WI38 (cell line): ENCODE data around the gene TTC31.

Experiments
- H3K4me3 ChIP-seq: 2 replicates; pipeline ENCODE4 v1.5.1; 2011; ENCODE audit warnings: low read depth, mild to moderate bottlenecking, control low read depth, low read length
- TF ChIP-seq, protein P1 (sequence below): IDR thresholded peaks from 2 replicates; pipeline ENCODE4 v1.5.1; 2012; ENCODE audit warnings: low read depth, mild to moderate bottlenecking, control low read depth, low read length

TTC31 gene

DNA sequence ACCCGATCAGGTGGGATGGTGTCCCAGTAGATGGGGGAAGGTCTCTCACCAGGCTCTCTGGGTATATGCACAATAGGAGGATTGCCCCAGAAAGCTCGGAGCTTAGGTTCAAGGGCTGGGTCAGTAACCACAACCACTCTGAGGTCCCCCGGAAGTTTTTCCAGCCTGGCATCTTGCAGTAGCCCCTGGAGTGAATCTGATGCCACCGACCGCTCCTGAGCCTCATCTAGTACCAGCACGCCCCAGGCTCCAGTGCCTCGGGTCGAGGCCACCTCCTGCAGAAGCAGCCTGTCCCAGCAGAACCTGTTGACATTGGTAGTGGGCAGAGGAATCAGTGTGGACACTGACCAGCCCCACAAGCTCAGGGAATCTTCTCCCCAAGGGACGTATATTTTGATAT is 41.1 kb downstream of the TTC31 start:
- TF ChIP-seq, protein P1, sequence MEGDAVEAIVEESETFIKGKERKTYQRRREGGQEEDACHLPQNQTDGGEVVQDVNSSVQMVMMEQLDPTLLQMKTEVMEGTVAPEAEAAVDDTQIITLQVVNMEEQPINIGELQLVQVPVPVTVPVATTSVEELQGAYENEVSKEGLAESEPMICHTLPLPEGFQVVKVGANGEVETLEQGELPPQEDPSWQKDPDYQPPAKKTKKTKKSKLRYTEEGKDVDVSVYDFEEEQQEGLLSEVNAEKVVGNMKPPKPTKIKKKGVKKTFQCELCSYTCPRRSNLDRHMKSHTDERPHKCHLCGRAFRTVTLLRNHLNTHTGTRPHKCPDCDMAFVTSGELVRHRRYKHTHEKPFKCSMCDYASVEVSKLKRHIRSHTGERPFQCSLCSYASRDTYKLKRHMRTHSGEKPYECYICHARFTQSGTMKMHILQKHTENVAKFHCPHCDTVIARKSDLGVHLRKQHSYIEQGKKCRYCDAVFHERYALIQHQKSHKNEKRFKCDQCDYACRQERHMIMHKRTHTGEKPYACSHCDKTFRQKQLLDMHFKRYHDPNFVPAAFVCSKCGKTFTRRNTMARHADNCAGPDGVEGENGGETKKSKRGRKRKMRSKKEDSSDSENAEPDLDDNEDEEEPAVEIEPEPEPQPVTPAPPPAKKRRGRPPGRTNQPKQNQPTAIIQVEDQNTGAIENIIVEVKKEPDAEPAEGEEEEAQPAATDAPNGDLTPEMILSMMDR: no peak
- H3K4me3 ChIP-seq: no peak overlapping the region

DNA sequence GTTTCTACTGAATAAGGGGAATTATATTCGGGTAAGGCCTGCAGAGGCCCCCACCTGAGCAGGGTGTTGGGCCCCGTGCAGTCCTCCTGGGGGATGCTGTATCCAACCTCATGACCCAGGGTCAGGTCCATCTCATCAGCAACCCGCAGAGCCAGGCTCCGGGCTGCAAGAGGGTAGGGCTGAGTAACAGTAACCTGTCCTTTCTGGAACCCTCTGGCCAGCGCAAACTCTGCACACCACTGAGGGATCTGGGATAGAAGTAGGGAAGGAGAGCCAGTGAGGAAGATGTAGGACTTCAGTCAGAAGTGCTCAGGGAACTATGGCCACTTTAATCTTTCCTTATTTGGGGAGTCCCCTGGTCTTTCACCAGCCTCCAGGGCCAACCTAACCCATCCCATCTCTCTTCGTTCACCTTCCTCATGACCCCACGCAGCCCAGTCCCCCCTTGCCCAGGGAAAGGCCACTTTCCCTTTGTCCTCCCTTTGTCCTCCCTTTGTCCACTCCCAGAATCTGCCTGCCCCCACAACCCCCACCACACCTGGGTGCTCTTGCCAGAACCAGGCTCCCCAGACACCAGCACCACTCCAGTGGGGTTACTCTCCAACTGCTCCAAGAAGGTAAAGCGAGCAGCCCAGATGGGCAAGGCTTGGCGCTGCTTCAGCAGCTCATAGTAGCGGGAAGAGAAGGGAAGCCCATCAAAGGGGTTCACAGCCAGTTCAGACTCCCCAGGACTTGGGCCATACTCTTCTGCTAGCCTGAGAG is 42.3 kb downstream of the TTC31 start:
- TF ChIP-seq, protein P1: no peak
- no peak overlapping the region for H3K4me3 ChIP-seq

DNA sequence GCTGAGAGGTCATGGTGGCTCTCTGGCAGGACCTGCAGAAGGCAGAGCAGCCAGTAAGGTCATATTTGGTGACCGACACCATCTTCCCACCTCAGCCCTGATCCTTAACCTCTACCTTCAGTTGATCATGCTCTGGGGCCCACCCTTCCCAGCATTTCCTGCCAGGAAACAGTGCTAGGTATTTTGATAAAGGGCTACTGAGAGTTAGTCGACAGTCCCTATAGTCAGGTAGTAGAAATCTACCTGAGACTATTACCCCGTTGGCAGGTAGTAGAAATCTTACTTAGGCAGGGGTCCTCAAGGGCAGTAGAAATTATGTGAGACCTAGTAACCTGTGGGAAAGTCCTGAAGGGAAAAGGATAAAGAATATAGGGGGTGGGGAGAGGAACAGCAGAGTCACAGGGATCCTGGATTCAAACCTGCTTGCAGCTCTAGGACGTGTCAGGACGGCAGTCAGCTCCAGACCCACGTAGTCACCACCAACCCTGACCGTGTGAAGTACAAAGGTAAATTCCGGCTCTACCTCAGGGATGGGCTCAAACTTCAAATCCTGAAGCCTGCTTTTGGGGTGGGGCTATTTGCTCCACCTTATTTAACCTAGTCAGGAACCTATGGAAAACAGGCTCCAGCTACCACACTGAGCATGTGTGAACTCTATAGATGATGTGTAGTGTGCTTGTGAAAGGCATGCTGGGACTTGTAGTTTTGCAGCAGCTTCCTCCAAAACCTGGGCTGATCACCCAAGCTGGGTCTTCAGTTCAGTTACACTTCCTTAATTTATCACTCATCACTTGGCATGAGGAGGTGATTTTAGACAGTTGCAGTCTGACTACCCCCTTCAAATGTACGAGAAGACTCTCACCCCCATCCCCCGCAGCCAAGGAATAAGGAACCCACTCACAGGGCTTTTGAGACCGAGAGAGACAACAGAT is 43.1 kb downstream of the TTC31 start, which contains the start of gene DQX1:
DQX1 (minus strand) TSS at position 515 of the 932 bp plus-strand sequence; CDS start at position 13, 502 bp downstream.
- H3K4me3 ChIP-seq: no peak within 1 kb of the TSS
- TF ChIP-seq, protein P1: no peak

DNA sequence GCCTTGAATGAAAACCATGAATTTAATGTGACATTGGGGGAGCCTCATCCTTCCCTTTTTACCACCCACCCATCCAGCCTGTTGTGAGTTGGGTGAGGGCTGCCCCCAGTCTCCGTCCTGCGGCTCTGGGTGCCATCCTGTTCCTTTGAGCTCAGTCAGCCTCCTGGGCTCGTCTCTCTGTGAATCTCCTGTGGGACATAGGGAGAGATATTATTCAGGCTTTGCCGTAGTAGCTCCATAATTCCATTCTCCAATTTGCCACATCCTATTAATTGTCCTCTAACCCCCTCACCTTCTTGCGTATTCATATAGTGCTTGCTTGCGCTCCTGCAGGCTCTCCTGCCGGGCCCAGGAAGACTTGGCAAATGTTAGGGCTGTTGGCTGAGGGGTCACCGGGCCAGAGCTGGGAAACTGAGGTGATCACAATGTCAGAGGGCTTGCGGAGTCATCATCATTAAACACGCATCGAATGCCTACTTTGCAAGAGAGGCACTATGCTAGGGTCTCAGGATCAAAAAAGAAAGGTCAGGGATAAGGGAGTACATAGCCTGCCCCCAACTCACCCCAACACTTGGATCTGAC is 43.9 kb downstream of the TTC31 start:
- H3K4me3 ChIP-seq: no peak overlapping the region

DNA sequence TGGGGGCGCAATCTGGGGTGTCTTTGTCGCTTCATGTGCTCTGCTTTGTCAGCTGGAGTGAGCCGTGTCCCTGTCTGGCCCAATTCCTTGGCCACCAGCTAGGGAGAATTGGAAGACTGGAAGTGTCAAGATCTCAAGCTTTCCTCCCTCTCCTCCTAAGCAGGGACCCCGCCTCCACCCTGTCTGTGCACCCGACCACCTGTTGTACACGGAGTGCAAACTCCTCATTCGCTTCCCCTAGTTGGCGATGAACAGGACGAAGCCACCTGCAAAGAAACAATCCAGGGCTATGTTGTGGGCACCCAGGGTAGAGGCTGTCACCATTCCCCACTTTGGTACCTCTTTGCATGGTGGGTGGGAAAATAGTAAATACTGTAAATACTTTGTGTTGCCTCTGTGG is 44.9 kb downstream of the TTC31 start:
- no peak overlapping the region for H3K4me3 ChIP-seq

More for the DNA sequence above, 43.9 kb downstream of the TTC31 start:
- TF ChIP-seq, protein P1: no peak

DNA sequence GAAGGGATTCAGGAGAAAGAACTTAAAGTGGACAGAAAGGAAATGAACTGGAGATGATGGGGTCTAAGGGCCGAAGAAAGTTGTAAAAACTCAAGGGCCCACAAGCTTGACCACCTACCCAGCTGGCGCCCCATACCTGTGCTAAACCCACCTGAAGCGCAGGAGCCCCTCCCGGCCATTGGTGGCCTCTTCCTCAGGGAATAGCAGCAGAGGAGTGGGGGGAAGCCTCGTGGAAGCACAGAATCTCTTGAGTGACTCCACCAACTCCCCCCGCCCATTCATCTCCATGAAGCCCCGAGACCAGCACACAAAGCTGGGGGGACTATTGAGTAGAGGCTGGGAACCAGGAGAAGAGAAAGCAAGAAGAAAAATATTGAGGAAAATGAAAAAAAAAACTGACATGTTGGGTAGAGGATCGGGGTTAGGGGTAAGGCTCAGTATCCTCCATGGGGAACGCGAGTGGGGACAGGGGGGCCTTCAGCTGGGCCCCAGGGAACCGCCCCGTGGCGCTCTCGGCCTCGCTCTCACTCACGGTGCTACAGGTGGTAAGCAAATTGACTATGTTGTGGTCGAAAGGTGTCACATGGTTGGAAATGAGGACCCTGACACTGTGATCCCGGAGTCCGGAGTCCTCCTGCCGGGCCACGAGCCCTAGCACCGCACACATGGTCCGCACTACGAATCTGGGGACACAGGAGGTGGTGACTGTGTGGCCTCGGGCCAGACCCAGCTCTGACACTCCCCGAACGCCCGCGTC is 45.9 kb downstream of the TTC31 start:
- TF ChIP-seq, protein P1: no peak
- peak overlapping the region; percentile 99 for H3K4me3 ChIP-seq

More for the DNA sequence above, 44.9 kb downstream of the TTC31 start:
- TF ChIP-seq, protein P1: no peak
